ENCODE results near the gene GNS. TPM values are rescaled to one million over a fixed set of nuclear protein-coding genes. Genes with fewer than 3 reads are reported as not detected.

Gene GNS
- total RNA-seq, 2 donors from 2014 or later, result 47.5 to 67.6 TPM

- intact Hi-C loops (cut with DNase I), result no loop called here
These were observed 52.3 kb downstream of the GNS start for GRCh38 chr12:64706857-64707256.

GRCh38 chr12:64706306-64706705 lies 52.9 kb downstream of the GNS start:
- H3K36me3 ChIP-seq, result no peaks in the 10 kb centered on the region
- H3K27ac ChIP-seq, result no peak overlapping the region
- H3K9ac ChIP-seq (ENCODE audit: low read depth in 2 of 2, low read length in 2 of 2), result no peak overlapping the region
- no peaks in the 10 kb centered on the region for H3K27me3 ChIP-seq
- H3K4me1 ChIP-seq, result no peaks in the 10 kb centered on the region
- no peaks in the 10 kb centered on the region for H3K9me3 ChIP-seq
- TF ChIP-seq CTCF (IDR thresholded peaks at IDR 0.05), result no peak
- H3K4me3 ChIP-seq, result no peak overlapping the region
- DNase-seq, result no peak
- intact Hi-C loops (cut with DNase I), result no loop called here

More at GRCh38 chr12:64706857-64707256, 52.3 kb downstream of the GNS start:
- H3K27me3 ChIP-seq, result no peaks in the 10 kb centered on the region
- TF ChIP-seq CTCF (IDR thresholded peaks at IDR 0.05), result no peak
- DNase-seq, result no peak
- no peaks in the 10 kb centered on the region for H3K36me3 ChIP-seq
- no peak overlapping the region for H3K27ac ChIP-seq
- no peaks in the 10 kb centered on the region for H3K4me1 ChIP-seq
- no peak overlapping the region for H3K9ac ChIP-seq (ENCODE audit: low read depth in 2 of 2, low read length in 2 of 2)
- H3K9me3 ChIP-seq, result no peaks in the 10 kb centered on the region
- H3K4me3 ChIP-seq, result no peak overlapping the region

- intact Hi-C loops (cut with DNase I), result no loop called here
- no peak for DNase-seq
- no peaks in the 10 kb centered on the region for H3K36me3 ChIP-seq
- TF ChIP-seq CTCF (IDR thresholded peaks at IDR 0.05), result no peak
- H3K4me3 ChIP-seq, result no peak overlapping the region
- no peaks in the 10 kb centered on the region for H3K4me1 ChIP-seq
- no peaks in the 10 kb centered on the region for H3K9me3 ChIP-seq
- H3K27me3 ChIP-seq, result no peaks in the 10 kb centered on the region
- H3K9ac ChIP-seq (ENCODE audit: low read depth in 2 of 2, low read length in 2 of 2), result no peak overlapping the region
- no peak overlapping the region for H3K27ac ChIP-seq
These were observed 57.9 kb downstream of the GNS start for GRCh38 chr12:64701283-64701682.

- Histone ChIP-seq H3K27me3 (no peaks in the 10 kb centered on the region), H3K4me1 (no peaks in the 10 kb centered on the region), H3K9me3 (no peaks in the 10 kb centered on the region), H3K36me3 (no peaks in the 10 kb centered on the region), H3K9ac (ENCODE audit: low read depth in 2 of 2, low read length in 2 of 2) (no peak overlapping the region), H3K4me3 (no peak overlapping the region), H3K27ac (no peak overlapping the region)
- intact Hi-C loops (cut with DNase I), result no loop called here
- no peak for TF ChIP-seq CTCF (IDR thresholded peaks at IDR 0.05)
- DNase-seq, result no peak
These were observed 58.7 kb downstream of the GNS start for GRCh38 chr12:64700532-64700931.

GRCh38 chr12:64699504-64700115 lies 59.6 kb downstream of the GNS start:
- H3K27me3 ChIP-seq, result no peaks in the 10 kb centered on the region
- TF ChIP-seq CTCF (IDR thresholded peaks at IDR 0.05), result no peak
- H3K9ac ChIP-seq (ENCODE audit: low read depth in 2 of 2, low read length in 2 of 2), result no peak overlapping the region
- H3K27ac ChIP-seq, result no peak overlapping the region
- no peak overlapping the region for H3K4me3 ChIP-seq
- no peaks in the 10 kb centered on the region for H3K36me3 ChIP-seq
- no peak for DNase-seq
- intact Hi-C loops (cut with DNase I), result no loop called here
- no peaks in the 10 kb centered on the region for H3K9me3 ChIP-seq
- no peaks in the 10 kb centered on the region for H3K4me1 ChIP-seq
